Measurements from ENCODE around the gene DYNLT4. TPM values are rescaled to one million over a fixed set of nuclear protein-coding genes. Genes with fewer than 3 reads are reported as not detected.
A peak's percentile ranks its signal among the peaks of the same experiment; 100 is the strongest.
"Not testable (repeated sequence)": the region's sequence is repeated elsewhere in the genome, so short reads cannot be mapped to it uniquely, and the experiment has no call there.

Gene DYNLT4
- total RNA-seq, 3 donors from 2014 or later, result 0.80 to 2.0 (median 1.3) TPM

- no peak for DNase-seq (ENCODE audit: low spot score in 2 of 2)
- Histone ChIP-seq H3K27me3 (no peaks in the 10 kb centered on the region), H3K4me3 (no peak overlapping the region), H3K9me3 (no peaks in the 10 kb centered on the region), H3K4me1 (no peaks in the 10 kb centered on the region), H3K36me3 (no peaks in the 10 kb centered on the region), H3K27ac (no peak overlapping the region)
- TF ChIP-seq POLR2AphosphoS5 (IDR thresholded peaks at IDR 0.05) (no peak), POLR2A (IDR thresholded peaks at IDR 0.05) (no peak), CTCF (IDR thresholded peaks at IDR 0.05) (no peak)
- intact Hi-C loops (cut with DNase I; ENCODE audit: low total_unique reads), result loop anchor here (1.0 kb wide), 1 partner anchor 35 kb away; no protein-coding TSS in a partner anchor
Measured at GRCh38 chr1:44828841-44829440, 21.8 kb upstream of the DYNLT4 start.

GRCh38 chr1:44828003-44828651 is 21.0 kb upstream of the DYNLT4 start:
- DNase-seq (ENCODE audit: low spot score in 2 of 2), result no peak
- TF ChIP-seq POLR2A (IDR thresholded peaks at IDR 0.05) (no peak), POLR2AphosphoS5 (IDR thresholded peaks at IDR 0.05) (no peak), CTCF (IDR thresholded peaks at IDR 0.05) (no peak)
- Histone ChIP-seq H3K4me3 (no peak overlapping the region), H3K27me3 (no peaks in the 10 kb centered on the region), H3K36me3 (no peaks in the 10 kb centered on the region), H3K9me3 (no peaks in the 10 kb centered on the region), H3K27ac (no peak overlapping the region), H3K4me1 (no peaks in the 10 kb centered on the region)
- intact Hi-C loops (cut with DNase I; ENCODE audit: low total_unique reads), result no loop called here

- no peak overlapping the region for H3K4me3 ChIP-seq
- DNase-seq (ENCODE audit: low spot score in 2 of 2), result no peak
- no peaks in the 10 kb centered on the region for H3K27me3 ChIP-seq
- no peaks in the 10 kb centered on the region for H3K4me1 ChIP-seq
- TF ChIP-seq POLR2AphosphoS5 (IDR thresholded peaks at IDR 0.05) (no peak), POLR2A (IDR thresholded peaks at IDR 0.05) (no peak), CTCF (IDR thresholded peaks at IDR 0.05) (no peak)
- H3K9me3 ChIP-seq, result no peaks in the 10 kb centered on the region
- no peaks in the 10 kb centered on the region for H3K36me3 ChIP-seq
- peak overlapping the region in 1 of 2 donors; percentile 80 for H3K27ac ChIP-seq
- intact Hi-C loops (cut with DNase I; ENCODE audit: low total_unique reads), result no loop called here
Measured at GRCh38 chr1:44827197-44828002, 20.2 kb upstream of the DYNLT4 start.

- TF ChIP-seq CTCF (IDR thresholded peaks at IDR 0.05) (no peak), POLR2A (IDR thresholded peaks at IDR 0.05) (no peak), POLR2AphosphoS5 (IDR thresholded peaks at IDR 0.05) (no peak)
- H3K9me3 ChIP-seq, result no peaks in the 10 kb centered on the region
- peak overlapping the region in 1 of 2 donors; percentile 80 for H3K27ac ChIP-seq
- H3K4me1 ChIP-seq, result no peaks in the 10 kb centered on the region
- DNase-seq (ENCODE audit: low spot score in 2 of 2), result no peak
- H3K27me3 ChIP-seq, result no peaks in the 10 kb centered on the region
- peak overlapping the region in 1 of 3 donors; percentile 34 for H3K4me3 ChIP-seq
- H3K36me3 ChIP-seq, result no peaks in the 10 kb centered on the region
- intact Hi-C loops (cut with DNase I; ENCODE audit: low total_unique reads), result no loop called here
Measured at GRCh38 chr1:44826375-44827196, 19.4 kb upstream of the DYNLT4 start.

- H3K9me3 ChIP-seq; intact Hi-C loops (cut with DNase I; ENCODE audit: low total_unique reads): not testable (repeated sequence)
Measured at GRCh38 chr1:44824392-44824791, 17.2 kb upstream of the DYNLT4 start.

More at GRCh38 chr1:44824392-44824791, 17.2 kb upstream of the DYNLT4 start:
- not testable (repeated sequence) for H3K27ac ChIP-seq; H3K4me1 ChIP-seq; H3K36me3 ChIP-seq; DNase-seq (ENCODE audit: low spot score in 2 of 2); H3K4me3 ChIP-seq; H3K27me3 ChIP-seq
